Activated CD8-positive, alpha-beta T cell treated with anti-CD3 and anti-CD28 coated beads, Interleukin-2, amount 10 ng/mL, durations not matched to agents 7 days and 5 days (primary cell): Measurements from ENCODE around the gene ASZ1. TPM values are rescaled to one million over a fixed set of nuclear protein-coding genes. Genes with fewer than 3 reads are reported as not detected.

Experiments
- ATAC-seq: fragments of 150-1000 bp; cut with Tn5 transposase; one replicate; pipeline ENCODE4 v1.10.0; 2021; ENCODE audit warnings: moderate library complexity
- CTCF ChIA-PET: fragments of 350-600 bp; sonication (Branson Sonifier 250); formaldehyde crosslinking; loops from one replicate; lab custom pipeline; 2021; ENCODE audit warnings: antibody characterized with exemption; lab: Charles Lee
- POLR2A ChIA-PET: fragments of 350-600 bp; sonication (Branson Sonifier 250); formaldehyde crosslinking; loops from one replicate; lab custom pipeline; 2021; ENCODE audit warnings: antibody characterized with exemption; lab: Charles Lee
- DNase-seq: peaks from one replicate; pipeline ENCODE4 v3.0.0-alpha.2; 2020
- H3K27ac Mint-ChIP-seq: one replicate; pipeline ENCODE4 v1.8.0; 2021; ENCODE audit warnings: mild to moderate bottlenecking, mixed read lengths
- H3K27me3 Mint-ChIP-seq: one replicate; pipeline ENCODE4 v1.8.0; 2021; ENCODE audit warnings: low read depth, mixed read lengths
- H3K36me3 Mint-ChIP-seq: one replicate; pipeline ENCODE4 v1.8.0; 2021; ENCODE audit warnings: low read depth, mixed read lengths
- H3K4me1 Mint-ChIP-seq: one replicate; pipeline ENCODE4 v1.8.0; 2021; ENCODE audit warnings: low read depth, mixed read lengths
- H3K4me3 Mint-ChIP-seq: one replicate; pipeline ENCODE4 v1.8.0; 2021; ENCODE audit warnings: mild to moderate bottlenecking, mixed read lengths
- H3K9me3 Mint-ChIP-seq: one replicate; pipeline ENCODE4 v1.8.0; 2022; ENCODE audit warnings: mixed read lengths; ENCODE audit not compliant: insufficient read depth
- total RNA-seq, 2 experiments: library from RNA; stranded (reverse); gene quantifications; one replicate each; pipeline ENCODE4 v1.2.3, GENCODE V29; 2021

Gene ASZ1
- total RNA-seq, 2 experiments from 2014 or later: not detected

DNA sequence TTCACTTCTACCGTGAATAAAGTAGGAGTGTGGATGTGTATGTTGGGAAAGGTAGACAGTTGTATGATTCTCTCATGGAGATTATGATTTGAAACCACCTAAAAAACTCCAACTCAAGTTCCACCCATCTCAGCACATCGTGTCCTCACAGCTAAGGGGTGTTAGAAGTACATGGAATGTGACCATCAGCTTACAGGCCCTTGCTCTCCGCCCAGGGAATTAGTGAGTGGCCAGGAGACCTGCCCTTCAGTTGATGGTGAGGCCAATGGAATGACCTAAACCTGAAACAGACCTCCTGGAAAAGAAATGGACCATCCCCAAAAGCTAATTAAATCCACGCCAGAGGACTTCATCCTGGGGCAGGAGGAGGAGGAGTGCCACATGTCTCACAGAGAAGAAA, 102.3 kb downstream of the ASZ1 start:
- ChIA-PET CTCF (no interaction called here), POLR2A (no interaction called here)
- Mint-ChIP-seq H3K9me3 (no peaks in the 10 kb centered on the region), H3K27ac (no peak overlapping the region), H3K4me1 (no peaks in the 10 kb centered on the region), H3K4me3 (no peak overlapping the region), H3K36me3 (peaks cover 4% of the 10 kb centered on the region), H3K27me3 (peaks cover 55% of the 10 kb centered on the region)
- no peak for ATAC-seq
- DNase-seq: no peak

DNA sequence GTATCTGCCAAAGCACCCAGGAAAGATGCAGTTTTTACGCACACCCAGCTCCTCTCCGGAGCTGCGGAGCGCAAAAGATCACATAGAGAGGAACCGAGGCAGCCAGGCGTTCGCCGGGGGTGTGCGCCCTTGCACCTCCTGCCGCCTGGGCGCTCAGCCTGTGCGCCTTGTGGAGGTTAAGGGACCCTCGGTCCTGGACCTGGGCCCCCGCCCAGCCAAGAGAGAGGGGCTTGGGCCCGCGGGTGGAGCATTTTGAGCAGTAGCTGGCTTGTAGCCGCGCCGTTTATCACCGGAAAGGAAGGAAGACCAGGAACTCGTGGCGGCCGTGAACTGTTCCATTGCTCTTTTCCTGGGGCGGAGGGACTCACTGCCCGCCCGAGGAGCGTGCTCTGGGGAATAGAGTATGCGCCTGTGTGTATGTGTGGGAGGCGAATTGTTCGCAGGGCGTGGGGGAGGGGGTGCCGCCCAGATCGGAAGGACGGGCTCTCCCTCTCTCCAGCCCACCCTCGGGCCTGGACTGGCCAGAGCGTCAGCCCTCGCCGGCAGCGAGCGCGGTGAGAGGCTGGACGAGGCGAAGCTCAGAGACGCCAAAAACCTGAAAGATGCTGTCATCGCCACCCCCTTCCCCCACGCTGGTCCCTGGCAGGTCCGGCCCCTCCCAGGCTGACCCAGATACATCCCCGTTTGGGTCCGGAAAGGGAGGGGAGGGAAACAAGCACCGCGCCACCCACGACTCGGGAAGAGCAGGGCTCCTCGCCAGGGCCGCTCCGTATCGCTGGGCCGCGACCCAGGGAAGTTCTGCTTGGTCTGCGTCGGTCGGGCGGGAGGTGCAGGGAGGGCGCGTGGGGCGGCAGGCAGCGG, 103.2 kb downstream of the ASZ1 start:
- no peak for DNase-seq
- Mint-ChIP-seq H3K4me3 (no peak overlapping the region), H3K9me3 (no peaks in the 10 kb centered on the region), H3K36me3 (peaks cover 4% of the 10 kb centered on the region), H3K27ac (no peak overlapping the region), H3K4me1 (no peaks in the 10 kb centered on the region), H3K27me3 (peaks cover 57% of the 10 kb centered on the region)
- POLR2A ChIA-PET: no interaction called here
- ATAC-seq: no peak
- CTCF ChIA-PET: no interaction called here

DNA sequence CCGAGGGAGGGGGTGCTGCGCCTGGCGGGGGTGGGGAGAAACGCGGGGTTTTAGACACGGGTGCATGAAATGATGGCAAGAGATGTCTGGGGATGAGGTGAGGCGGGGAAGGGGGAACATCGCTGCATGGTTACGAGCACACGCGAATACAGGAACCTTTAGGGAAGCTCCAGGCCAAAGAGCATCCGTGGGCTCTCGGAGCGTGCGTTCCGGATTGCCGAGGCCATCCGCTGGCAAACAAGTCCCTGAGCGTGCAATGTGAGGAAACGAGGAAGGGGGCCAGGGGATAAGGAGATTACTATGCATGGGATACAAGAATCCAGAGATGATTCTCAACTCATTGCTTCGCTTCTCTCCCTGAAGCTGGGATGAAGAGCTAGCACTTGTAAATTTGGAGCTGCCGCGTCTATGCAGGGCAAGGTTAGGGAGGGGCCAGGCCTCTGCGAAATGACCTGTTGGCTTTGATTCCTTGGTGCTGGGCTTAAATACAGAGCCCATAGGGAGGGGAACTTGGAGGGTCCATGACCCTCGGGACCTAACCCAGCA, 103.9 kb downstream of the ASZ1 start:
- DNase-seq (no peak), ATAC-seq (no peak)
- CTCF ChIA-PET: no interaction called here
- no peaks in the 10 kb centered on the region for H3K9me3 Mint-ChIP-seq
- H3K4me3 Mint-ChIP-seq: no peak overlapping the region
- H3K4me1 Mint-ChIP-seq: no peaks in the 10 kb centered on the region
- POLR2A ChIA-PET: no interaction called here
- H3K27ac Mint-ChIP-seq: no peak overlapping the region
- peaks cover 58% of the 10 kb centered on the region for H3K27me3 Mint-ChIP-seq
- H3K36me3 Mint-ChIP-seq: peaks cover 4% of the 10 kb centered on the region

DNA sequence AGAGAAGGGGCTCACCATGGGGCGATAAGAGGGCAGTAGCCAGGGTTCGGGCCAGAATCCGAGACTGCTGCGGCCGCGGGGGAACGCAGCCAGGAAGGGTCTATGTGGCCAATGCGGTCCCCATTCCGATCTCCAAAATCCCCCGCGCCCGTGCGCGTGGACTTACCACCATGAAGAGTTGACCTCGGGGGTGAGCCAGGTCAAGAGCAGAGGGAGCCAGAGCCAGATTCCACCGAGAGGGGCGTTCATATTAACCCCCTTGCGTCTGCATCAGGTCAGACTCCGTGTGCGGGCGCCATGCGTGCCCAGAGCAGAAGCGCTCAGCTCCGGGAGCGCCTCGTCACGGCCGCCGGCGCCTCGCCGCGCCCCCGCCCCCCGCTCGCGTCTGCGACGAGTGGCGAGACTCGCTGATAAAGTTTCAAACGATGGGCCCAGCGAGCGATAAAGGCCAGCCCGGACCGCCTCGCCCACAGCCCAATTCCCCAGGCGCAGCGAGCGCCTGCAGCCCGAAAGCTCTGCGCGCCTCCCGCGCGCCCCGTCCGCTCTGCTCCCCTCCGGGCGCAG, 104.5 kb downstream of the ASZ1 start, which contains the start of gene WNT2:
Gene WNT2 (minus strand): TSS at position 318 of the 564 bp plus-strand sequence. CDS start 69 bp downstream, at position 249.
- peaks cover 4% of the 10 kb centered on the region for H3K36me3 Mint-ChIP-seq
- H3K4me3 Mint-ChIP-seq: no peak within 1 kb of the TSS
- ChIA-PET POLR2A (no interaction called here), CTCF (no interaction called here)
- H3K27ac Mint-ChIP-seq: no peak within 1 kb of the TSS
- DNase-seq: no peak
- H3K9me3 Mint-ChIP-seq: no peaks in the 10 kb centered on the region
- H3K4me1 Mint-ChIP-seq: no peaks in the 10 kb centered on the region
- peaks cover 61% of the 10 kb centered on the region for H3K27me3 Mint-ChIP-seq
- no peak for ATAC-seq

GRCh38 chr7:117320523-117320922, 106.8 kb downstream of the ASZ1 start:
- Mint-ChIP-seq H3K27ac (no peak overlapping the region), H3K4me3 (no peak overlapping the region), H3K9me3 (no peaks in the 10 kb centered on the region), H3K4me1 (no peaks in the 10 kb centered on the region), H3K27me3 (peaks cover 52% of the 10 kb centered on the region), H3K36me3 (peaks cover 4% of the 10 kb centered on the region)
- ChIA-PET POLR2A (no interaction called here), CTCF (no interaction called here)
- DNase-seq (no peak), ATAC-seq (no peak)

- no peak overlapping the region for H3K4me3 Mint-ChIP-seq
- ChIA-PET POLR2A (no interaction called here), CTCF (no interaction called here)
- no peak overlapping the region for H3K27ac Mint-ChIP-seq
- H3K27me3 Mint-ChIP-seq: peaks cover 41% of the 10 kb centered on the region
- DNase-seq (no peak), ATAC-seq (no peak)
- no peaks in the 10 kb centered on the region for H3K4me1 Mint-ChIP-seq
- H3K9me3 Mint-ChIP-seq: no peaks in the 10 kb centered on the region
- peaks cover 4% of the 10 kb centered on the region for H3K36me3 Mint-ChIP-seq
Observed at GRCh38 chr7:117319181-117319580, 108.1 kb downstream of the ASZ1 start.

DNA sequence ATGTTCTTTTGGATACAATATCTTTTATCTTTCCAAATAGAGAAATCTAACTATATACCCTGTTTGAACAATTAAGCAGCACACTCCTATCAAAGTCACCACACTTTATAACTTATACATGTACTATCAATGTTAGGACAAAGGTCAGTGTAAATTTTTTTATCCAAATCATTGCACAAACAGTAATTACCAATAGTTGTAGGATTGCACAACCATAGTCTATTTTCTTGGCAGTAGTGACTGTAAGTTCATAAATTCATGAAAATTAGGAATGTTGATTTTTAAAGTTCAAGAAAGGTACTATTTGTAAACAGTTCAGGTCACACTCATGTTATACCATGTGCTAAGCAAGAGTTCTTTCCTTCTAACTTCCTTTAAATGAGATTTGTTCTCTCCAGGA, 113.7 kb downstream of the ASZ1 start:
- CTCF ChIA-PET: no interaction called here
- Mint-ChIP-seq H3K4me1 (no peaks in the 10 kb centered on the region), H3K9me3 (no peaks in the 10 kb centered on the region), H3K27ac (no peak overlapping the region), H3K36me3 (no peaks in the 10 kb centered on the region), H3K27me3 (peaks cover 4% of the 10 kb centered on the region), H3K4me3 (no peak overlapping the region)
- ATAC-seq (no peak), DNase-seq (no peak)
- POLR2A ChIA-PET: no interaction called here

Other genes starting within 250 kb of the ASZ1 start
- gene WNT2, start 104.4 kb downstream of the ASZ1 start, total RNA-seq: not detected
- gene CFTR, start 52.5 kb upstream of the ASZ1 start, total RNA-seq: not detected